HepG2 (cell line): ENCODE measurements around the gene NUB1. TPM values are rescaled to one million over a fixed set of nuclear protein-coding genes. Genes with fewer than 3 reads are reported as not detected.

Source experiments
- ATAC-seq: fragments of 200-7000 bp; cut with Tn5 transposase; 3 replicates; pipeline ENCODE4 v1.9.1; 2020; ENCODE audit warnings: mild to moderate bottlenecking, moderate library complexity
- BruUV-seq: library from RNA; stranded (reverse); fragments of 400-500 nt; replicated peaks from 2 replicates; lab custom pipeline; 2021; lab: Mats Ljungman, UMichigan
- CTCF ChIA-PET: fragments of 300-600 bp; formaldehyde crosslinking; extraction: SDS; loops from one replicate; lab custom pipeline; 2021; ENCODE audit warnings: low total read pairs, inconsistent platforms, low intra/inter-chr PET ratio; lab: Yijun Ruan, JAX
- POLR2A ChIA-PET: fragments of 350-600 bp; sonication (Branson Sonifier 250); formaldehyde crosslinking; loops from one replicate; lab custom pipeline; 2020; ENCODE audit warnings: antibody characterized with exemption, inconsistent platforms; lab: Yijun Ruan, JAX
- DNase-seq: peaks from one replicate; pipeline ENCODE4 v3.0.0-alpha.2; 2015; ENCODE audit warnings: low spot score
- FAIRE-seq: peaks from 3 replicates; lab custom pipeline; 2011; peaks lifted over from hg19 to GRCh38; lab: Jason Lieb, UNC
- H2AFZ ChIP-seq: one replicate; pipeline ENCODE4 v1.6.1; 2011; ENCODE audit warnings: low read length, inconsistent platforms
- H3K27ac ChIP-seq: fragments of 300-600 bp; 3 replicates; pipeline ENCODE4 v1.8.0; 2011; ENCODE audit warnings: mixed run types, mild to moderate bottlenecking, mixed read lengths, low read length, inconsistent platforms; ENCODE audit not compliant: insufficient read depth; ENCODE audit errors: extremely low read length
- H3K27me3 ChIP-seq, 2 experiments: fragments of 200-600 bp in 1 of 2; 2 replicates in 1 of 2; 3 replicates in 1 of 2; pipeline versions ENCODE4 v1.6.0 to v1.8.0; 2011; ENCODE audit warnings: low read length in 2 of 2, mild to moderate bottlenecking in 2 of 2, moderate library complexity in 2 of 2, inconsistent platforms in 1 of 2; ENCODE audit not compliant: insufficient read depth in 2 of 2, control insufficient read depth in 1 of 2
- H3K36me3 ChIP-seq, 2 experiments: fragments of 200-600 bp in 1 of 2; replicated peaks in 1 of 2; 2 replicates in 1 of 2; 3 replicates in 1 of 2; pipeline versions ENCODE4 v1.5.1 to v1.8.0; 2011; ENCODE audit warnings: low read length in 2 of 2, inconsistent platforms in 1 of 2; ENCODE audit not compliant: insufficient read depth in 2 of 2, control insufficient read depth in 1 of 2
- H3K4me1 ChIP-seq: 2 replicates; pipeline ENCODE4 v1.5.1; 2012; ENCODE audit warnings: low read length, inconsistent platforms; ENCODE audit not compliant: insufficient read depth
- H3K4me2 ChIP-seq: 2 replicates; pipeline ENCODE4 v1.6.0; 2011; ENCODE audit warnings: low read depth, low read length, inconsistent platforms
- H3K4me3 ChIP-seq, 3 experiments: fragments of 200-600 bp in 1 of 3; sonication (generic), shearing (Covaris generic) in 1 of 3; replicated peaks in 1 of 3; 2 replicates each; pipeline ENCODE4 v1.5.1; 2011 to 2016; ENCODE audit warnings: low read length in 3 of 3, inconsistent platforms in 2 of 3, low read depth in 2 of 3, mild to moderate bottlenecking in 2 of 3, control low read depth in 1 of 3, mixed read lengths in 1 of 3; ENCODE audit not compliant: insufficient read depth in 1 of 3
- H3K79me2 ChIP-seq: one replicate; pipeline ENCODE4 v1.6.1; 2011; ENCODE audit warnings: low read length, inconsistent platforms; ENCODE audit not compliant: insufficient read depth
- H3K9ac ChIP-seq: 2 replicates; pipeline ENCODE4 v1.6.0; 2011; ENCODE audit warnings: mild to moderate bottlenecking, low read depth, low read length, inconsistent platforms; ENCODE audit not compliant: insufficient read depth
- H3K9me3 ChIP-seq: 2 replicates; pipeline ENCODE4 v1.5.1; 2012; ENCODE audit warnings: mild to moderate bottlenecking, low read length
- H4K20me1 ChIP-seq: 2 replicates; pipeline ENCODE4 v1.6.0; 2011; ENCODE audit warnings: inconsistent platforms, mild to moderate bottlenecking, low read length, moderate library complexity; ENCODE audit not compliant: insufficient read depth
- FOXA1 ChIP-seq, 2 experiments: fragments of 450-650 bp in 1 of 2; sonication (generic) in 1 of 2; formaldehyde crosslinking in 1 of 2; IDR thresholded peaks; 2 replicates each; pipeline versions ENCODE4 v1.4.0 to v1.6.1; 2016 to 2020; ENCODE audit warnings: missing genetic modification reagents in 1 of 2
- IRX3 ChIP-seq: sonication (generic); formaldehyde crosslinking; IDR thresholded peaks from 2 replicates; pipeline ENCODE4 v1.8.1; 2023; ENCODE audit warnings: mild to moderate bottlenecking, low read depth, missing genetic modification reagents, borderline replicate concordance
- KDM3A ChIP-seq: IDR thresholded peaks from 2 replicates; pipeline ENCODE4 v1.6.1; 2018; ENCODE audit warnings: low read depth, missing compliant biosample characterization
- NR1H2 ChIP-seq: sonication (generic); formaldehyde crosslinking; IDR thresholded peaks from 2 replicates; pipeline ENCODE4 v1.8.1; 2022; ENCODE audit warnings: low read depth, missing genetic modification reagents, borderline replicate concordance
- PHF8 ChIP-seq: sonication (generic); formaldehyde crosslinking; IDR thresholded peaks from 2 replicates; pipeline ENCODE4 v1.5.0; 2020; ENCODE audit warnings: missing genetic modification reagents
- SP140L ChIP-seq: sonication (generic); formaldehyde crosslinking; IDR thresholded peaks from 2 replicates; pipeline ENCODE4 v1.4.0; 2020; ENCODE audit warnings: missing genetic modification reagents, borderline replicate concordance
- SSRP1 ChIP-seq: IDR thresholded peaks from 2 replicates; pipeline ENCODE4 v1.6.1; 2016; ENCODE audit warnings: control low read depth
- THYN1 ChIP-seq: sonication (generic); formaldehyde crosslinking; IDR thresholded peaks from 2 replicates; pipeline ENCODE4 v1.8.1; 2023; ENCODE audit warnings: low read depth, mild to moderate bottlenecking, moderate library complexity, missing genetic modification reagents, borderline replicate concordance
- ZFAT ChIP-seq: sonication (generic); formaldehyde crosslinking; conservative IDR thresholded peaks from 2 replicates; pipeline ENCODE4 v1.8.1; 2023; ENCODE audit warnings: missing genetic modification reagents, inconsistent platforms
- ZKSCAN5 ChIP-seq: sonication (generic); formaldehyde crosslinking; IDR thresholded peaks from 2 replicates; pipeline ENCODE4 v1.5.1; 2020; ENCODE audit warnings: mild to moderate bottlenecking, missing genetic modification reagents
- WGBS: methylation state at CpG from one replicate; pipeline ENCODE4 v1.1.6; 2017; ENCODE audit warnings: low lambda C conversion rate; 5-methylcytosine and 5-hydroxymethylcytosine counted together
- in situ Hi-C: cut with HindIII; loops from 2 replicates; pipeline ENCODE4 v1.10.0; 2017; ENCODE audit warnings: low pct_unique_long_range_greater_than_20kb; ENCODE audit not compliant: extremely low pct_ligation_motif_present
- intact Hi-C: fragments of 100-400 bp; cut with micrococcal nuclease; formaldehyde crosslinking; loops from one replicate; pipeline ENCODE4 v1.10.0; 2022; ENCODE audit not compliant: unreplicated experiment
- polyA plus RNA-seq, 8 experiments: library from polyadenylated mRNA; depleted of rRNA in 3 of 8; stranded (reverse) in 7 of 8; unstranded in 1 of 8; fragments of >200 nt; fragmentation: Illumina TruSeq in 4 of 8; extraction: Trizol in 4 of 8; gene quantifications; 2 replicates each; pipeline versions ENCODE4 v1.2.1 to v1.2.3, GENCODE V29; 2011 to 2016; ENCODE audit warnings: low read depth in 4 of 8, missing spikeins in 1 of 8, mixed read lengths in 1 of 8; ENCODE audit not compliant: insufficient read depth in 1 of 8
- total RNA-seq, 5 experiments: library from RNA; depleted of rRNA; stranded (reverse); fragments of >200 nt; fragmentation: Illumina TruSeq; extraction: Trizol; gene quantifications; 2 replicates each; pipeline ENCODE4 v1.2.3, GENCODE V29; 2016; ENCODE audit warnings: low read depth in 1 of 5
- TF ChIP-seq, protein P1 (sequence below): sonication (generic); formaldehyde crosslinking; IDR thresholded peaks from 2 replicates; pipeline ENCODE4 v1.9.0; 2021; ENCODE audit warnings: missing genetic modification reagents, borderline replicate concordance
- TF ChIP-seq, protein P2 (sequence below): IDR thresholded peaks from 2 replicates; pipeline ENCODE4 v1.6.1; 2016; ENCODE audit warnings: control low read depth
- TF ChIP-seq, protein P3 (sequence below): IDR thresholded peaks from 2 replicates; pipeline ENCODE4 v1.6.1; 2012; ENCODE audit warnings: inconsistent platforms
- TF ChIP-seq, protein P4 (sequence below): sonication (generic); formaldehyde crosslinking; IDR thresholded peaks from 2 replicates; pipeline ENCODE4 v1.4.0; 2020; ENCODE audit warnings: missing genetic modification reagents
- TF ChIP-seq, protein P5 (sequence below): sonication (generic); formaldehyde crosslinking; IDR thresholded peaks from 2 replicates; pipeline ENCODE4 v1.4.0; 2020; ENCODE audit warnings: missing genetic modification reagents, borderline replicate concordance
- TF ChIP-seq, protein P6 (sequence below): IDR thresholded peaks from 2 replicates; pipeline ENCODE4 v1.6.1; 2016; ENCODE audit warnings: missing genetic modification reagents, missing compliant biosample characterization

NUB1 gene
- total and polyA plus RNA-seq, 2 of the 13 experiments (the other 11 are each of a cell fraction or from before 2014, with no cell fraction given): 27.1 to 37.0 TPM

DNA sequence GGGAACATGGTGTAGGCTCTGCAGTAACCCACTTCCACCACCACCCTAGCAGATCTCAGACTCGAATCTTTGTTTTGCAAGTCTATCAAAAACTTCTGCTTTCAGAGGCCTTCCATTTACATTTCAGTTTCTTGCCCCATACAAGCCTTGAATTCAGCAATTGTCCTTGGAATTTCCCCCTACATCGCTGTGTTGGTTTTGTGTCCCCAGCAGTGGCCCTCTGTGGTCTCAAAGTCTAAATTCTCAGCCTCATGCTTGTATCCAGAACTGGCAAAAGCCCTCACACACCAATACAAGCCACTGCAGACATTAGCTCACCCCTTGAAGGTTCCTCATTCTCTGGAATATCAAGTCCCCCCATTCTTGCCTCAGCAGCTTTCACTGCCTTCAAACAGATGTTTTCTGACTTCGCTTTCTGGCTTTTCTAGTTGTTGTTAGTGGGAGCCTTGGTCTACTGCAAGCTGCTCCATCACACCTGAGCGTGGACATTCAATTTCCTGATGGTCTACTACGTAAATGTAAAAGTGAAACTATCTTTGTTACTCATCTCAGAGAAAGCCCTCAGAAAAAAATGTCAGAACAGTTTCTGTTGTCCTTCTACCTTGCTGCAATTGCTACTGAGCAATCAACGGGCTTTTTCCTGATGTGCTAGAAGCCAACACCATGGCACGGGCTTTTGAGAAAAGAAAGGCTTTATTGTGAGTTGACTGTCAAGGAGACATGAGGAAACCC, 1.8 kb upstream of the NUB1 start:
- WGBS: 3% methylated on average over 7 of the region's 7 CpGs
- Histone ChIP-seq H4K20me1 (0 out of 2 replicates have a peak, but pooled peaks cover 3% of the 10 kb centered on the region), H3K4me3 (peak overlapping the region; percentile 15 to 51 (median 50)), H3K27me3 (no peaks in the 10 kb centered on the region), H3K27ac (peak overlapping the region; percentile 58), H3K4me1 (peaks cover 38% of the 10 kb centered on the region), H3K9ac (peak overlapping the region; percentile 16), H3K9me3 (no peaks in the 10 kb centered on the region), H2AFZ (peak overlapping the region; percentile 95), H3K4me2 (peak overlapping the region; percentile 80), H3K36me3 (no peaks in the 10 kb centered on the region), H3K79me2 (peaks cover 13% of the 10 kb centered on the region)
- POLR2A ChIA-PET: interaction anchor here (3.0 kb wide), 1 partner anchor 10 kb away, joined by 11 read pairs; no protein-coding TSS in a partner anchor
- intact Hi-C loops (no loop called here), in situ Hi-C loops (no loop called here)
- FAIRE-seq: no peak
- DNase-seq: peak; percentile 45
- BruUV-seq: no TSS peak
- CTCF ChIA-PET: interaction anchor here (0.9 kb wide), 1 partner anchor 10 kb away, joined by 3 read pairs; no protein-coding TSS in a partner anchor
- ATAC-seq: peak; percentile 52
- no peak for TF ChIP-seq ZKSCAN5 (CRISPR knock-in tag)
- no peak for TF ChIP-seq SP140L (CRISPR knock-in tag)
- TF ChIP-seq ZFAT (CRISPR knock-in tag): no peak
- no peak for TF ChIP-seq FOXA1 (IDR thresholded peaks at IDR 0.05)
- TF ChIP-seq FOXA1 (CRISPR knock-in tag; IDR thresholded peaks at IDR 0.05): 0 out of 2 replicates have a peak, but pooled peaks have one; percentile 4
- TF ChIP-seq, protein P1, sequence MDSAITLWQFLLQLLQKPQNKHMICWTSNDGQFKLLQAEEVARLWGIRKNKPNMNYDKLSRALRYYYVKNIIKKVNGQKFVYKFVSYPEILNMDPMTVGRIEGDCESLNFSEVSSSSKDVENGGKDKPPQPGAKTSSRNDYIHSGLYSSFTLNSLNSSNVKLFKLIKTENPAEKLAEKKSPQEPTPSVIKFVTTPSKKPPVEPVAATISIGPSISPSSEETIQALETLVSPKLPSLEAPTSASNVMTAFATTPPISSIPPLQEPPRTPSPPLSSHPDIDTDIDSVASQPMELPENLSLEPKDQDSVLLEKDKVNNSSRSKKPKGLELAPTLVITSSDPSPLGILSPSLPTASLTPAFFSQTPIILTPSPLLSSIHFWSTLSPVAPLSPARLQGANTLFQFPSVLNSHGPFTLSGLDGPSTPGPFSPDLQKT (CRISPR knock-in tag): no peak
- TF ChIP-seq SSRP1 (CRISPR knock-in tag): no peak
- TF ChIP-seq THYN1 (CRISPR knock-in tag): no peak
- TF ChIP-seq, protein P2, sequence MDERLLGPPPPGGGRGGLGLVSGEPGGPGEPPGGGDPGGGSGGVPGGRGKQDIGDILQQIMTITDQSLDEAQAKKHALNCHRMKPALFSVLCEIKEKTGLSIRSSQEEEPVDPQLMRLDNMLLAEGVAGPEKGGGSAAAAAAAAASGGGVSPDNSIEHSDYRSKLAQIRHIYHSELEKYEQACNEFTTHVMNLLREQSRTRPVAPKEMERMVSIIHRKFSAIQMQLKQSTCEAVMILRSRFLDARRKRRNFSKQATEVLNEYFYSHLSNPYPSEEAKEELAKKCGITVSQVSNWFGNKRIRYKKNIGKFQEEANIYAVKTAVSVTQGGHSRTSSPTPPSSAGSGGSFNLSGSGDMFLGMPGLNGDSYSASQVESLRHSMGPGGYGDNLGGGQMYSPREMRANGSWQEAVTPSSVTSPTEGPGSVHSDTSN (CRISPR knock-in tag): no peak
- no peak for TF ChIP-seq KDM3A (CRISPR knock-in tag)
- TF ChIP-seq, protein P3, sequence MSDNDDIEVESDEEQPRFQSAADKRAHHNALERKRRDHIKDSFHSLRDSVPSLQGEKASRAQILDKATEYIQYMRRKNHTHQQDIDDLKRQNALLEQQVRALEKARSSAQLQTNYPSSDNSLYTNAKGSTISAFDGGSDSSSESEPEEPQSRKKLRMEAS: no peak
- no peak for TF ChIP-seq NR1H2 (CRISPR knock-in tag)
- no peak for TF ChIP-seq IRX3
- TF ChIP-seq, protein P4, sequence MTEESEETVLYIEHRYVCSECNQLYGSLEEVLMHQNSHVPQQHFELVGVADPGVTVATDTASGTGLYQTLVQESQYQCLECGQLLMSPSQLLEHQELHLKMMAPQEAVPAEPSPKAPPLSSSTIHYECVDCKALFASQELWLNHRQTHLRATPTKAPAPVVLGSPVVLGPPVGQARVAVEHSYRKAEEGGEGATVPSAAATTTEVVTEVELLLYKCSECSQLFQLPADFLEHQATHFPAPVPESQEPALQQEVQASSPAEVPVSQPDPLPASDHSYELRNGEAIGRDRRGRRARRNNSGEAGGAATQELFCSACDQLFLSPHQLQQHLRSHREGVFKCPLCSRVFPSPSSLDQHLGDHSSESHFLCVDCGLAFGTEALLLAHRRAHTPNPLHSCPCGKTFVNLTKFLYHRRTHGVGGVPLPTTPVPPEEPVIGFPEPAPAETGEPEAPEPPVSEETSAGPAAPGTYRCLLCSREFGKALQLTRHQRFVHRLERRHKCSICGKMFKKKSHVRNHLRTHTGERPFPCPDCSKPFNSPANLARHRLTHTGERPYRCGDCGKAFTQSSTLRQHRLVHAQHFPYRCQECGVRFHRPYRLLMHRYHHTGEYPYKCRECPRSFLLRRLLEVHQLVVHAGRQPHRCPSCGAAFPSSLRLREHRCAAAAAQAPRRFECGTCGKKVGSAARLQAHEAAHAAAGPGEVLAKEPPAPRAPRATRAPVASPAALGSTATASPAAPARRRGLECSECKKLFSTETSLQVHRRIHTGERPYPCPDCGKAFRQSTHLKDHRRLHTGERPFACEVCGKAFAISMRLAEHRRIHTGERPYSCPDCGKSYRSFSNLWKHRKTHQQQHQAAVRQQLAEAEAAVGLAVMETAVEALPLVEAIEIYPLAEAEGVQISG (CRISPR knock-in tag): 0 out of 2 replicates have a peak, but pooled peaks have one; percentile 14
- TF ChIP-seq, protein P5, sequence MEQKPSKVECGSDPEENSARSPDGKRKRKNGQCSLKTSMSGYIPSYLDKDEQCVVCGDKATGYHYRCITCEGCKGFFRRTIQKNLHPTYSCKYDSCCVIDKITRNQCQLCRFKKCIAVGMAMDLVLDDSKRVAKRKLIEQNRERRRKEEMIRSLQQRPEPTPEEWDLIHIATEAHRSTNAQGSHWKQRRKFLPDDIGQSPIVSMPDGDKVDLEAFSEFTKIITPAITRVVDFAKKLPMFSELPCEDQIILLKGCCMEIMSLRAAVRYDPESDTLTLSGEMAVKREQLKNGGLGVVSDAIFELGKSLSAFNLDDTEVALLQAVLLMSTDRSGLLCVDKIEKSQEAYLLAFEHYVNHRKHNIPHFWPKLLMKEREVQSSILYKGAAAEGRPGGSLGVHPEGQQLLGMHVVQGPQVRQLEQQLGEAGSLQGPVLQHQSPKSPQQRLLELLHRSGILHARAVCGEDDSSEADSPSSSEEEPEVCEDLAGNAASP (CRISPR knock-in tag): no peak
- TF ChIP-seq, protein P6, sequence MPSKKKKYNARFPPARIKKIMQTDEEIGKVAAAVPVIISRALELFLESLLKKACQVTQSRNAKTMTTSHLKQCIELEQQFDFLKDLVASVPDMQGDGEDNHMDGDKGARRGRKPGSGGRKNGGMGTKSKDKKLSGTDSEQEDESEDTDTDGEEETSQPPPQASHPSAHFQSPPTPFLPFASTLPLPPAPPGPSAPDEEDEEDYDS: no peak
- TF ChIP-seq PHF8 (CRISPR knock-in tag): no peak
